Mononuclear cell (primary cell): ENCODE data around the gene PAQR8. TPM values are rescaled to one million over a fixed set of nuclear protein-coding genes. Genes with fewer than 3 reads are reported as not detected.
"Not testable (repeated sequence)": the region's sequence is repeated elsewhere in the genome, so short reads cannot be mapped to it uniquely, and the experiment has no call there.

Experiments
- H3K27me3 ChIP-seq: 2 replicates; pipeline ENCODE4 v1.6.0; 2011; ENCODE audit warnings: low read length, control low read depth; ENCODE audit not compliant: insufficient read depth
- H3K4me1 ChIP-seq: 2 replicates; pipeline ENCODE4 v1.5.1; 2011; ENCODE audit warnings: mild to moderate bottlenecking, low read length, control low read depth; ENCODE audit not compliant: insufficient read depth
- H3K4me3 ChIP-seq: 2 replicates; pipeline ENCODE4 v1.5.1; 2011; ENCODE audit warnings: mild to moderate bottlenecking, low read length, moderate library complexity
- H3K9me3 ChIP-seq: 2 replicates; pipeline ENCODE4 v1.5.1; 2011; ENCODE audit warnings: low read depth, mild to moderate bottlenecking, control low read depth, low read length
- total RNA-seq: library from RNA; depleted of rRNA; stranded (reverse); fragments of >200 nt; gene quantifications from one replicate; pipeline ENCODE4 v1.2.3, GENCODE V29; 2012

PAQR8 gene
- total RNA-seq, 1 donor, result 2.0 TPM

DNA sequence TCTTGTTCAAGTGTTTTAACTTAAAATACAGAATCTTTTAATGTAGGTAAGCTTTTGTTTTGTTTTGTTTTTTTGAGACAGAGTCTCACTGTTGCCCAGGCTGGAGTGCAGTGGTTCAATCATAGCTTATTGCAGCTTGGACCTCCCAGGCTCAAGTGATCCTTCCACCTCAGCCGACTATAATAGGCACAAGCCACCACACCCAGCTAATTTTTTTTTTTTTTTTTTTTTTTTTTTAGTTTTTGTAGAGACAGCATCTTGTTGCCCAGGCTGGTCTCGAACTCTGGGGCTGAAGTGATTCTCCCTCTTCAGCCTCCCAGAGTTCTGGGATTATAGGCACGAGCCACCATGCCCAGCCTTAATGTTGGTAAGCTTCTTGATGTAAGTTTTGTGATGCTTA lies 61.5 kb downstream of the PAQR8 start:
- no peaks in the 10 kb centered on the region for H3K9me3 ChIP-seq
- H3K4me1 ChIP-seq, result peaks cover 17% of the 10 kb centered on the region
- H3K4me3 ChIP-seq, result no peak overlapping the region
- H3K27me3 ChIP-seq, result no peaks in the 10 kb centered on the region

GRCh38 chr6:52423971-52424381 lies 62.0 kb downstream of the PAQR8 start:
- peaks cover 17% of the 10 kb centered on the region for H3K4me1 ChIP-seq
- no peaks in the 10 kb centered on the region for H3K27me3 ChIP-seq
- no peak overlapping the region for H3K4me3 ChIP-seq
- no peaks in the 10 kb centered on the region for H3K9me3 ChIP-seq

- Histone ChIP-seq H3K4me3 (no peak overlapping the region), H3K27me3 (no peaks in the 10 kb centered on the region), H3K9me3 (no peaks in the 10 kb centered on the region), H3K4me1 (peaks cover 12% of the 10 kb centered on the region)
Measured at GRCh38 chr6:52424513-52424912, 62.6 kb downstream of the PAQR8 start.

GRCh38 chr6:52426667-52427066 lies 64.7 kb downstream of the PAQR8 start:
- Histone ChIP-seq H3K4me3 (no peak overlapping the region), H3K27me3 (no peaks in the 10 kb centered on the region), H3K9me3 (no peaks in the 10 kb centered on the region), H3K4me1 (no peaks in the 10 kb centered on the region)

DNA sequence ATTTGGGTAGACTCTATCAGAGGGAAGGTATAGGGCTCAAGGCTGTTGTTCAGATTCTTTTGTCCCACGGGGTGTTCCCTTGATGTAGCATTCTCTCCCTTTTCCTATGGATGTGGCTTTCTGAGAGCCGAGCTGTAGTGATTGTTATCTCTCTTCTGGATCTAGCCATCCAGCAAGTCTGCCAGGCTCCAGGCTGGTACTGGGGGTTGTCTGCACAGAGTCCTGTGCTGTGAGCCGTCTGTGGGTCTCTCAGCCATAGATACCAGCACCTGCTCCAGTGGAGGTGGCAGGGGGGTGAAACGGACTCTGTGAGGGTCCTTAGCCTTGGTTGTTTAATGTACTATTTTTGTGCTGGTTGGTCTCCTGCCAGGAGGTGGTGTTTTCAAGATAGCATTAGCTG lies 71.3 kb downstream of the PAQR8 start:
- H3K4me1 ChIP-seq, H3K27me3 ChIP-seq, H3K4me3 ChIP-seq, H3K9me3 ChIP-seq: not testable (repeated sequence)

DNA sequence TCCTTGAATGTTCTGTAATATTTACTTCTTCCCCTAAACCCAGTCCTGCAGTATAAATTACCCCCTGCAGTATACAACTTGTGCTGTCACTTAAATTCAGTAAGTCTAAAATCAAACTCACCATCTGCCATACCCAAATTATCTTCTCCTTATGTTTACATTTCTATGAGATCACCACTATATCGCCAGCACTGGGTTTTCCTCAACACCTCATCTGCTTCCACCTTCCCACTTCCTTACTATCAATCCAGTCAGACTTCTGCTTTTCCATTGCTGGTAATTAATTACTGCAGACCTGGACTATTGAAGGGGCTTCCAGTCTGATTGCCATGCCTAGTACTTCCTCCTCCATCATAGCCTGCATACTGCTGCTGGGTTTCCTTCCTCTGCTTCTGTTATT lies 73.4 kb downstream of the PAQR8 start:
- Histone ChIP-seq H3K27me3 (no peaks in the 10 kb centered on the region), H3K9me3 (no peaks in the 10 kb centered on the region), H3K4me3 (no peak overlapping the region), H3K4me1 (no peaks in the 10 kb centered on the region)

DNA sequence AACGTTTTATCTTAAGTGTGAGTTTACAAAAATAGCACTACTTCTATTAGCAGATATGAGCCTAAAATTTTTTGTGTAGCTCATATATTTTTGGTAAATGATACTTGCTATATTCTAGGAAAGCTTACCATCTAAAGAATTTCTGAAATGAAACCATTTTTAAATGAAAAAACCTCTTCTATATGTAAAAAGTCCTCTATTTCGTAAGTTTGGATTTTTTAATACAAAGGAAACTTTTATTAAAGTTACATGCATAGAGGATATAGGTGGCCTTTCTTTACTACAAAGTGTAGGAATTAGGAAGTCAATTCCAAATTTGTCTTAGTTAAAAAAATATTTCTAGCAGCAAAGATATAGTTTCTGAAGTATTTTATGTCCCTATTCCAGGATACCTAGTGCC lies 77.0 kb downstream of the PAQR8 start:
- Histone ChIP-seq H3K4me1 (no peaks in the 10 kb centered on the region), H3K27me3 (no peaks in the 10 kb centered on the region), H3K4me3 (no peak overlapping the region), H3K9me3 (no peaks in the 10 kb centered on the region)

GRCh38 chr6:52454556-52454955 lies 92.6 kb downstream of the PAQR8 start:
- peaks cover 13% of the 10 kb centered on the region for H3K9me3 ChIP-seq
- no peaks in the 10 kb centered on the region for H3K27me3 ChIP-seq
- no peak overlapping the region for H3K4me3 ChIP-seq
- H3K4me1 ChIP-seq, result no peaks in the 10 kb centered on the region

DNA sequence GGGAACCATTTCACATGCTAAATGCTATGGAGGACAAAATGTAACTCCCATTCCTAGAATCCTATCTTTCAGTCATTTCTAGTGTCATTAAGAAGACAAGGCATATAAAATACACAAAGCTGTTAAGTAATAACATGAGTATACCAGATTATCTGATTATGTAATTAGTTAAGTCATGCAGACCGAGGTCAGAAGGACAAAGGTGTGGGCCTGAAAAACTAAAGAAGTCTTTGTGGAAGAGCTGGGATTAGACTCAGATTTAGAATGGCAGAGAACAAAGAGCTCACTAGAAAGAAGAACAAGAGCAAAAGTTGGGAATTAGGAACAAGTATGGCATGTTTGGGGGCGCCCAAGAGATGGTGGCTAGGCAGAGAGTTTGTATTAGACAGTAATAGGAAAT lies 95.1 kb downstream of the PAQR8 start:
- H3K4me1 ChIP-seq, result no peaks in the 10 kb centered on the region
- H3K4me3 ChIP-seq, result no peak overlapping the region
- no peaks in the 10 kb centered on the region for H3K9me3 ChIP-seq
- H3K27me3 ChIP-seq, result no peaks in the 10 kb centered on the region

Other genes starting within 250 kb of the PAQR8 start
- gene IL17A, start 175.8 kb upstream of the PAQR8 start, total RNA-seq, result not detected
- not detected for gene IL17F, start 117.7 kb upstream of the PAQR8 start, total RNA-seq
- 9.1 TPM for gene MCM3, start 77.4 kb upstream of the PAQR8 start, total RNA-seq
- 6.4 TPM for gene EFHC1, start 58.2 kb downstream of the PAQR8 start, total RNA-seq
- 5.7 TPM for gene TRAM2, start 214.9 kb downstream of the PAQR8 start, total RNA-seq